Activated CD4-positive, CD25-positive, alpha-beta regulatory T cell treated with anti-CD3 and anti-CD28 coated beads, Interleukin-2, amount 50 U/mL, for 24 hours (primary cell): ENCODE data around the gene GOLGA8M.
"Not testable (repeated sequence)": the region's sequence is repeated elsewhere in the genome, so short reads cannot be mapped to it uniquely, and the experiment has no call there.

ENCODE experiments used
- ATAC-seq, 2 donors: fragments of 150-1000 bp; cut with Tn5 transposase; one replicate each; pipeline ENCODE4 v1.10.0; 2021; ENCODE audit warnings: mild to moderate bottlenecking in 1 of 2, moderate library complexity in 1 of 2

GOLGA8M gene, protein sequence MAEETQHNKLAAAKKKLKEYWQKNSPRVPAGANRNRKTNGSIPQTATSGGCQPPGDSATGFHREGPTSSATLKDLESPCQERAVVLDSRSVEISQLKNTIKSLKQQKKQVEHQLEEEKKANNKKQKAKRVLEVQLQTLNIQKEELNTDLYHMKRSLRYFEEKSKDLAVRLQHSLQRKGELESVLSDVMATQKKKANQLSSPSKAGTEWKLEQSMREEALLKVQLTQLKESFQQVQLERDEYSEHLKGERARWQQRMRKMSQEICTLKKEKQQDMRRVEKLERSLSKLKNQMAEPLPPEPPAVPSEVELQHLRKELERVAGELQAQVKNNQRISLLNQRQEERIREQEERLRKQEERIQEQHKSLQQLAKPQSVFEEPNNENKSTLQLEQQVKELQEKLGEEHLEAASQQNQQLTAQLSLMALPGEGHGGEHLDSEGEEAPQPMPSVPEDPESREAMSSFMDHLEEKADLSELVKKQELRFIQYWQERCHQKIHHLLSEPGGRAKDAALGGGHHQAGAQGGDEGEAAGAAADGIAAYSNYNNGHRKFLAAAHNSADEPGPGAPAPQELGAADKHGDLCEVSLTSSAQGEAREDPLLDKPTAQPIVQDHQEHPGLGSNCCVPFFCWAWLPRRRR

DNA sequence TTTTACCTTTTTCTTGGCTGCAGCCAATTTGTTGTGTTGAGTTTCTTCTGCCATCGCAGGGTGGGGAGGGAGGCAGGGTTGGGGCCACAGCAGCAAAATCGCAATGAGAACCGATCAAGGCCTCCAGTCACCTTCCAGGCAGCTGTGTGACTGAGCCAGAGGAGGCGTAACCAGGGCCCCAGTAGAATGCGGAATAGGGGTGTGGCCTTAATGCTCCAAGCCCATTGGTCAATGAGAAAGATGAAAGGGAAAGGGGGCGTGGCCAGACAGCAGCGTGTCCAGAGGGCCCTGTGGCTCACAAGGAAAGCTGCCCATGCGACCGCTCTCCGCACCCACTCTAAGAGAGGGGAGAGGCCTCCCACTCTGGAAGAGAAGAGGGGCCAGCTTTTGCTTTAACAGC, at the start of gene GOLGA8M:
Gene GOLGA8M (minus strand): TSS at position 152 of the 400 bp plus-strand sequence. CDS start 98 bp downstream, at position 54.
- not testable (repeated sequence) for ATAC-seq

DNA sequence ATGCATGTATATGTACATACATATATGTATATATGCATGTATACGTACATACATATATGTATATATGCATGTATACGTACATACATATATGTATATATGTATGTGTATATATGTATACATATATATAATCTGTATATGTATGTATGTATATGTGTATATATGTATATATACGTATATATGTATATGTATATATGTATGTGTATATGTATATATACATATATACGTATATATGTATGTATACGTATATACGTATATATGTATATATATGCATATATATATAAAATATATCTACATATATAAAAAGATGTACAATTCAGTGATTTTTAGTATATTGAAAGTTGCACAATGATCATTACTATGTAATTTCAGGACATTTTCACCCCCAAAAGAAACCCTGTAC, 30.7 kb upstream of the GOLGA8M start:
- ATAC-seq: not testable (repeated sequence)

- peak; percentile 67 for ATAC-seq
Observed at GRCh38 chr15:28738590-28739292, 26.5 kb upstream of the GOLGA8M start.

GRCh38 chr15:28738200-28738561, 26.0 kb upstream of the GOLGA8M start:
- peak in 1 of 2 donors; percentile 6 for ATAC-seq

- ATAC-seq: peak; percentile 37 to 54
Observed at GRCh38 chr15:28737521-28738199, 25.4 kb upstream of the GOLGA8M start.

DNA sequence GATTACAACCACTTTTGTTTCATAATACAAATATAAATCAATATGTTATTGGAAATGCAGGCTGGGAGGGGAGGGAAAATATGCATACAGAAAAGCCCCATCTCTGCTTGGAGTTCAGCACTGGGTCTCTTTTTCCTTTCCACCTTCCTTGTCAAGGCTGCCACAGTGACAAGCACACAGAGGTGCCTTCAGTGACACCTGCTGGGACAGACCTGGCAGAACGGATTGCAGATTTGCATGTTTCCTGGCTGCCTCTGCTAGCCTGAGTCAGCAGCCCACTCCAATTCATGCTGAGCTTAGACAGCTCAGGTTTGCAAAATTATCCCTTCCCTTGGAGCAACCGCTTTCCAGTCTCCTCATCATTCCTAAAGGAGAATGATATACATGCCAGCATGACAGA, 15.8 kb upstream of the GOLGA8M start:
- not testable (repeated sequence) for ATAC-seq

DNA sequence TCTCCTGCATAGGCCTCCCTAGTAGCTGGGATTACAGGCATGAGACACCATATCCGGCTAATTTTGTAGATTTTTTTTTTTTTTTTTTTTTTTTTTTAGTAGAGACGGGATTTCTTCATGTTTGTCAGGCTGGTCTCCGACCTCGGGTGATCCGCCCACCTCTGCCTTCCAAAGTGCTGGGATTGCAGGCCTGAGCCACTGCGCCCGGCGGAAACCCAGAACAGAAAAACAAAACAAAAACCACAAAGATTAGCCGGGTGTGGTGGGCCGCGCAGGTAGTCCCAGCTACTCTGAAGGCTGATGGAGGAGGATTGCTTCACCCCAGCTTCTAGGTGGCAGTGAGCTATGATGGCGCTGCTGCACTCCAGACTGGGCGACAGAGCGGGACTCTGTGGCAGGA, 14.8 kb upstream of the GOLGA8M start:
- ATAC-seq: not testable (repeated sequence)

DNA sequence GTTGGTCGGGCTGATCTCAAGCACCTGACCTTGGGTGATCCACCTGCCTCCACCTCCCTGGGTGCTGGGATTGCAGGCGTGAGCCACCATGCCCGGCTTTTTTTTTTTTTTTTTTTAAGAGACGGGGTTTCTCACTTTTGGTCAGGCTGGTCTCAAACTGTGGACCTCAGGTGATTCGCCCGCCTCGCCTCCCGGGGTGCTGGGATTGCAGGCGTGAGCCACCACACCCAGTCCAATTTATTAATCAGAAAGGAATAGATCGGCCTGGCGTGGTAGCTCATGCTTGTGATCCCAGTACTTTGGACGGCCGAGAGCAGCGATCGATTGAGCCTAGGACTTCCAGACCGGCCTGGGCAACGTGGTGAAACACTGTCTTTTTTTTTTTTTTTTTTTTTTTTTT, 13.9 kb upstream of the GOLGA8M start:
- ATAC-seq: no peak

GRCh38 chr15:28725556-28725955, 13.3 kb upstream of the GOLGA8M start:
- no peak for ATAC-seq

DNA sequence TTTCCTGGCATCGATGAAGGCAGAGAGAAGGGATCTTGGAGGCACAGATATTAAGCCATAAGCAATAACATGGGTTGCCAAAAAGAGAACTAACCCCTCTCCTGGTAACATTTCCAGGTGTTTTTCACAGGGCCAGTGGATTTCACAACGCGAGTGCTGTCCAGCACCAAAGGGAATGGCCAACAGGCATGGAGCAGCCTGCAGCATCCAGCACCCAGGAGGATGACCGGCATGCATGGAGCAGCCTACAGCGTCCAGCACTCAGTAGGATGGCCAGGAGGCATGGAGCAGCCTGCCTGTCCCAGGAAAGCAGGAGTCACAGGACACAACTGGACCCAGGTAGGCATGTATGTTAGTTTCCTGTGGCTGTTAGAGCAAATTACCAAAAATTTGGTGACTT, 11.8 kb upstream of the GOLGA8M start:
- ATAC-seq: not testable (repeated sequence)

GRCh38 chr15:28719626-28720025, 7.4 kb upstream of the GOLGA8M start:
- ATAC-seq: not testable (repeated sequence)

GRCh38 chr15:28718576-28718975, 6.4 kb upstream of the GOLGA8M start:
- not testable (repeated sequence) for ATAC-seq

GRCh38 chr15:28714176-28714575, 2.0 kb upstream of the GOLGA8M start:
- not testable (repeated sequence) for ATAC-seq

- ATAC-seq: not testable (repeated sequence)
Observed at GRCh38 chr15:28703927-28704326, 8.3 kb downstream of the GOLGA8M start.

DNA sequence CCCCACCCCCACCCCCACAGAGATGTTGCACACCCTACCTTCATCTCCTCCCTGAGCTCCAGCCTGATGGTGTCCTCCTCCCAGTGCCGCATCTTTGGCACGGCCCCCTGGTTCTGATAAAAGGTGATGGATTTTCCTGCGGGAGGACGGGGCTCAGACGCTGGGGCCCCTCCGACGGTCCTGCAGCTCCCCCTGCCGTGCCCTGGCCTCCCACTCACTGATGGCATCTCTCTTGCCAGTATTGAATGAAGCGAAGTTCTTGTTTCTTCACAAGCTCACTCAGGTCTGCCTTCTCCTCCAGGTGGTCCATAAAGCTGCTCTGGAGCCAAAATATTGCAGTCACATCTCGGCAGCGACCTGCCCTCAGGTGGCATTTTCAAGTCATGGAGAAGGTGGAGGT, 9.8 kb downstream of the GOLGA8M start:
- ATAC-seq: not testable (repeated sequence)

- ATAC-seq: not testable (repeated sequence)
Observed at GRCh38 chr15:28694006-28694751, 18.0 kb downstream of the GOLGA8M start.

DNA sequence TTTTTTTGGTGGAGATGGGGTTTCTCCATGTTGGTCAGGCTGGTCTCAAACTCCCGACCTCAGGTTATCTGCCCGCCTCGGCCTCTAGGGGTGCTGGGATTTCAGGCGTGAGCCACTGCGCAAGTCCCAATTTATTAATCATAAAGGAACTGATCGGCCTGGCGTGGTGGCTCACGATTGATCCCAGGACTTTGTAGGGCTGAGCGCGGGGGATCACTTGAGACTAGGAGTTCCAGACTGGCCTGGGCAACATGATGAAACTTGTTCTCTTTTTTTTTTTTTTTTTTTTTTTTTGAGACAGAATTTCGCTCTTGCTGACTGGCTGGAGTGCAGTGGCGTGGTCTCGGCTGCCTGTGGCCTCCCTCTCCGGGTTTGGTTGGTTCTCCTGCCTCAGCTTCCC, 19.2 kb downstream of the GOLGA8M start:
- ATAC-seq: not testable (repeated sequence)

GRCh38 chr15:28673533-28673932, 38.7 kb downstream of the GOLGA8M start:
- not testable (repeated sequence) for ATAC-seq

DNA sequence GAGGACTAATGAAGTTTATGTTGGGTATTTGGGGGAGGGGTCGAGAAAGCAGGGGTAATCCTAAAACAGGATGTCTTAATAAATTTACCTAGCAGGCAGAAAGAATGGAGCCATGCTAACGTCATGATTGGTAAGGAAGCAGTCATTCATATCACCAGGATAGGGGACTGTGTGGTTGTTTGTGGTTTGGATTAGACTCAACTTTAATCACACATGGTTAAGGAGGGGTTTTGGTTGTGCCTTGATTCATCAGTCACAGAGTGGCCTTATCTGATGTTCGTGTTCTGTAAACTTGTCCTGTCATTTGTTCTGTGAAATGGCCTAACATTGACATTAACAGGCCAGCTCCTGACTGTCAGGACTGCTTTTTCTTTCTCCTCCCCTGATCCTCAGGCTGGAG, 40.1 kb downstream of the GOLGA8M start:
- ATAC-seq: not testable (repeated sequence)

- ATAC-seq: not testable (repeated sequence)
Observed at GRCh38 chr15:28666402-28666801, 45.8 kb downstream of the GOLGA8M start.

GRCh38 chr15:28664575-28664974, 47.6 kb downstream of the GOLGA8M start:
- not testable (repeated sequence) for ATAC-seq

- not testable (repeated sequence) for ATAC-seq
Observed at GRCh38 chr15:28663717-28664116, 48.5 kb downstream of the GOLGA8M start.
